Liver (tissue), 9 donors: ENCODE results near the gene FAM3B. TPM values are rescaled to one million over a fixed set of nuclear protein-coding genes. Genes with fewer than 3 reads are reported as not detected.

Source experiments
- DNase-seq: peaks from one replicate; pipeline ENCODE4 v3.0.0-alpha.2; 2017; ENCODE audit warnings: low spot score
- H3K27ac ChIP-seq, 2 donors: one replicate each; pipeline ENCODE4 v1.7.0; 2013; ENCODE audit warnings: inconsistent platforms in 2 of 2, low read length in 2 of 2, control low read depth in 1 of 2, low read depth in 1 of 2, mild to moderate bottlenecking in 1 of 2
- H3K27me3 ChIP-seq, 4 donors: one replicate each; pipeline versions ENCODE4 v1.6.1 to v1.7.0; 2013; ENCODE audit warnings: low read length in 3 of 4, inconsistent platforms in 1 of 4, mild to moderate bottlenecking in 1 of 4, moderate library complexity in 1 of 4; ENCODE audit not compliant: control insufficient read depth in 4 of 4, insufficient read depth in 4 of 4
- H3K36me3 ChIP-seq, 4 donors: one replicate each; pipeline versions ENCODE4 v1.6.1 to v1.7.0; 2013; ENCODE audit warnings: low read length in 3 of 4, mild to moderate bottlenecking in 3 of 4, low read depth in 1 of 4, moderate library complexity in 1 of 4; ENCODE audit not compliant: control insufficient read depth in 4 of 4, insufficient read depth in 3 of 4
- H3K4me1 ChIP-seq, 4 donors: one replicate each; pipeline versions ENCODE4 v1.6.1 to v1.7.0; 2013; ENCODE audit warnings: low read length in 3 of 4, mild to moderate bottlenecking in 3 of 4, moderate library complexity in 1 of 4; ENCODE audit not compliant: control insufficient read depth in 4 of 4, insufficient read depth in 4 of 4
- H3K4me3 ChIP-seq, 3 donors: one replicate each; pipeline versions ENCODE4 v1.6.1 to v1.7.0; 2013; ENCODE audit warnings: low read length in 3 of 3, control low read depth in 1 of 3, low read depth in 1 of 3, mild to moderate bottlenecking in 1 of 3
- H3K9ac ChIP-seq, 2 donors: one replicate each; pipeline ENCODE4 v1.7.0; 2013; ENCODE audit warnings: low read length in 2 of 2, mild to moderate bottlenecking in 2 of 2, moderate library complexity in 2 of 2, control low read depth in 1 of 2, low read depth in 1 of 2
- H3K9me3 ChIP-seq, 4 donors: one replicate each; pipeline versions ENCODE4 v1.6.1 to v1.7.0; 2013; ENCODE audit warnings: low read length in 3 of 4; ENCODE audit not compliant: control insufficient read depth in 4 of 4
- ATF3 ChIP-seq: IDR thresholded peaks from 2 replicates; pipeline ENCODE4 v1.6.1; 2016; ENCODE audit warnings: antibody characterized with exemption
- CTCF ChIP-seq: fragments of 150-350 bp; IDR thresholded peaks from 2 replicates; pipeline ENCODE4 v1.5.1; 2017; ENCODE audit warnings: improper control_type of control experiment, low read depth, low read length; ENCODE audit not compliant: missing input control
- EGR1 ChIP-seq, 2 donors: IDR thresholded peaks; 2 replicates each; pipeline ENCODE4 v1.6.1; 2016 to 2018; ENCODE audit warnings: antibody characterized with exemption in 2 of 2, low read depth in 2 of 2
- FOXA1 ChIP-seq: IDR thresholded peaks from 2 replicates; pipeline ENCODE4 v1.6.1; 2016; ENCODE audit warnings: antibody characterized with exemption
- FOXA2 ChIP-seq: IDR thresholded peaks from 2 replicates; pipeline ENCODE4 v1.6.1; 2016; ENCODE audit warnings: antibody characterized with exemption
- GABPA ChIP-seq, 2 donors: IDR thresholded peaks in 1 of 2; conservative IDR thresholded peaks in 1 of 2; 2 replicates each; pipeline ENCODE4 v1.6.1; 2016; ENCODE audit warnings: antibody characterized with exemption in 2 of 2, mild to moderate bottlenecking in 1 of 2, moderate library complexity in 1 of 2
- HNF4A ChIP-seq, 2 donors: conservative IDR thresholded peaks; 2 replicates each; pipeline ENCODE4 v1.6.1; 2016; ENCODE audit warnings: antibody characterized with exemption in 2 of 2, mild to moderate bottlenecking in 2 of 2
- HNF4G ChIP-seq: IDR thresholded peaks from 2 replicates; pipeline ENCODE4 v1.6.1; 2016; ENCODE audit warnings: antibody characterized with exemption
- JUND ChIP-seq, 2 donors: IDR thresholded peaks; 2 replicates each; pipeline ENCODE4 v1.6.1; 2016; ENCODE audit warnings: antibody characterized with exemption in 2 of 2
- MAX ChIP-seq: IDR thresholded peaks from 2 replicates; pipeline ENCODE4 v1.6.1; 2016; ENCODE audit warnings: antibody characterized with exemption
- NR2F2 ChIP-seq: IDR thresholded peaks from 2 replicates; pipeline ENCODE4 v1.6.1; 2016; ENCODE audit warnings: antibody characterized with exemption
- RAD21 ChIP-seq, 2 donors: IDR thresholded peaks; 2 replicates each; pipeline ENCODE4 v1.6.1; 2016; ENCODE audit warnings: antibody characterized with exemption in 2 of 2, mild to moderate bottlenecking in 2 of 2
- REST ChIP-seq: IDR thresholded peaks from 2 replicates; pipeline ENCODE4 v1.6.1; 2016; ENCODE audit warnings: antibody characterized with exemption, mild to moderate bottlenecking
- RXRA ChIP-seq, 2 donors: IDR thresholded peaks; 2 replicates each; pipeline ENCODE4 v1.6.1; 2017 to 2018; ENCODE audit warnings: antibody characterized with exemption in 2 of 2, mild to moderate bottlenecking in 1 of 2
- SP1 ChIP-seq: IDR thresholded peaks from 2 replicates; pipeline ENCODE4 v1.6.1; 2018; ENCODE audit warnings: antibody characterized with exemption, mild to moderate bottlenecking
- TAF1 ChIP-seq: conservative IDR thresholded peaks from 2 replicates; pipeline ENCODE4 v1.6.1; 2016; ENCODE audit warnings: antibody characterized with exemption, mild to moderate bottlenecking
- YY1 ChIP-seq: IDR thresholded peaks from 2 replicates; pipeline ENCODE4 v1.6.1; 2016; ENCODE audit warnings: antibody characterized with exemption, mild to moderate bottlenecking
- ZBTB33 ChIP-seq: IDR thresholded peaks from 2 replicates; pipeline ENCODE4 v1.6.1; 2016; ENCODE audit warnings: antibody characterized with exemption
- WGBS: extraction: QIAGEN DNeasy Blood & Tissue Kit; methylation state at CpG from one replicate; pipeline ENCODE4 v1.1.7; 2013; 5-methylcytosine and 5-hydroxymethylcytosine counted together
- polyA plus RNA-seq, 2 donors: library from polyadenylated mRNA; stranded (reverse) in 1 of 2; unstranded in 1 of 2; fragments of 200-250 nt in 1 of 2; fragments of >200 nt in 1 of 2; fragmentation: Nextera tagmentation in 1 of 2; extraction: Ambion mirVana in 1 of 2; gene quantifications; one replicate each; pipeline versions ENCODE4 v1.2.1 to v1.2.3, GENCODE V29; 2013 to 2015
- total RNA-seq, 2 donors: library from RNA; depleted of rRNA; stranded (reverse); fragments of >200 nt; gene quantifications; one replicate each; pipeline ENCODE4 v1.2.3, GENCODE V29; 2014
- donor health status: healthy.
- donor health status: healthy.
- donor health status: healthy.
- donor health status: healthy.
- donor health status: healthy.

FAM3B gene
- total and polyA plus RNA-seq, 4 donors = 0.72 to 18.2 (median 3.4) TPM

- no peak for TF ChIP-seq EGR1 (IDR thresholded peaks at IDR 0.05; ENCODE audit: low read depth in 2 of 2)
Measured at GRCh38 chr21:41337515-41337914, 20.9 kb downstream of the FAM3B start (continued).

- Histone ChIP-seq H3K4me1 (no peaks in the 10 kb centered on the region), H3K27ac (no peak overlapping the region), H3K9ac (no peak overlapping the region), H3K9me3 (peaks cover 0 to 9% (median 2%) of the 10 kb centered on the region in 4 donors), H3K4me3 (no peak overlapping the region), H3K36me3 (no peaks in the 10 kb centered on the region), H3K27me3 (peaks cover 0 to 2% (median 0%) of the 10 kb centered on the region in 4 donors)
- DNase-seq = no peak
- 92% methylated on average over 8 of the region's 8 CpGs for WGBS
- no peak for TF ChIP-seq HNF4G
- no peak for TF ChIP-seq YY1
- no peak for TF ChIP-seq FOXA2
- no peak for TF ChIP-seq TAF1
- TF ChIP-seq GABPA (IDR thresholded peaks at IDR 0.05 in 1 of 2, conservative IDR thresholded peaks at IDR 0.05 in 1 of 2) = no peak
- no peak for TF ChIP-seq SP1
- TF ChIP-seq FOXA1 = no peak
Measured at GRCh38 chr21:41338455-41338854, 21.9 kb downstream of the FAM3B start.

- Histone ChIP-seq H3K4me3 (no peak overlapping the region), H3K36me3 (no peaks in the 10 kb centered on the region), H3K27me3 (peaks cover 0 to 6% (median 0%) of the 10 kb centered on the region in 4 donors), H3K27ac (no peak overlapping the region), H3K9ac (no peak overlapping the region), H3K4me1 (no peaks in the 10 kb centered on the region), H3K9me3 (peaks cover 0 to 3% (median under 1%) of the 10 kb centered on the region in 4 donors)
- TF ChIP-seq JUND (IDR thresholded peaks at IDR 0.05) = no peak
- TF ChIP-seq REST = no peak
- no peak for TF ChIP-seq FOXA2
- TF ChIP-seq ATF3 = no peak
- TF ChIP-seq CTCF = no peak
- no peak for TF ChIP-seq RXRA (IDR thresholded peaks at IDR 0.05)
- no peak for TF ChIP-seq EGR1 (IDR thresholded peaks at IDR 0.05; ENCODE audit: low read depth in 2 of 2)
- no peak for TF ChIP-seq HNF4G
- no peak for TF ChIP-seq SP1
- TF ChIP-seq MAX = no peak
- no peak for TF ChIP-seq GABPA (IDR thresholded peaks at IDR 0.05 in 1 of 2, conservative IDR thresholded peaks at IDR 0.05 in 1 of 2)
- TF ChIP-seq TAF1 = no peak
- no peak for TF ChIP-seq NR2F2
- TF ChIP-seq ZBTB33 = no peak
- TF ChIP-seq FOXA1 = no peak
- no peak for TF ChIP-seq RAD21 (IDR thresholded peaks at IDR 0.05)
- TF ChIP-seq HNF4A (conservative IDR thresholded peaks at IDR 0.05) = no peak
- TF ChIP-seq YY1 = no peak
- DNase-seq = no peak
- WGBS = 91% methylated on average over 4 of the region's 4 CpGs
Measured at GRCh38 chr21:41342035-41342434, 25.4 kb downstream of the FAM3B start.
